HEK293 (cell line): Measurements from ENCODE around the gene FGD5.
A peak's percentile ranks its signal among the peaks of the same experiment; 100 is the strongest.

Experiments
- CTCF ChIA-PET: fragments of 350-600 bp; formaldehyde crosslinking; extraction: SDS; loops from one replicate; lab custom pipeline; 2021; ENCODE audit warnings: antibody characterized with exemption; lab: Yijun Ruan, JAX
- POLR2A ChIA-PET: fragments of 300-600 bp; formaldehyde crosslinking; extraction: SDS; loops from one replicate; lab custom pipeline; 2020; ENCODE audit warnings: antibody characterized with exemption, inconsistent platforms; lab: Yijun Ruan, JAX
- H3K27ac ChIP-seq: fragments of 200-500 bp; sonication (Bioruptor generic); 2 replicates; pipeline ENCODE4 v1.5.1; 2014; ENCODE audit warnings: low read depth, low read length, control low read depth, inconsistent platforms; ENCODE audit errors: extremely low read depth
- H3K36me3 ChIP-seq, 2 experiments: fragments of 200-500 bp in 1 of 2; sonication (Bioruptor generic) in 1 of 2; 1 replicate in 1 of 2; 2 replicates in 1 of 2; pipeline ENCODE4 v1.5.1; 2014 to 2017; ENCODE audit warnings: inconsistent platforms in 2 of 2, low read length in 2 of 2; ENCODE audit not compliant: control insufficient read depth in 2 of 2, insufficient read depth in 1 of 2
- H3K4me1 ChIP-seq: fragments of 200-500 bp; sonication (Bioruptor generic); 2 replicates; pipeline ENCODE4 v1.5.1; 2014; ENCODE audit warnings: mild to moderate bottlenecking, low read length, inconsistent platforms; ENCODE audit not compliant: control insufficient read depth, insufficient read depth
- H3K4me3 ChIP-seq: 2 replicates; pipeline ENCODE4 v1.5.1; 2011; ENCODE audit warnings: low read depth, mild to moderate bottlenecking, control low read depth, low read length, moderate library complexity
- H3K9me3 ChIP-seq: fragments of 200-500 bp; sonication (Bioruptor generic); 2 replicates; pipeline ENCODE4 v1.5.1; 2014; ENCODE audit warnings: low read depth, low read length, inconsistent platforms; ENCODE audit not compliant: control insufficient read depth, insufficient read depth
- BCL11B ChIP-seq: fragments of 450-650 bp; formaldehyde crosslinking; IDR thresholded peaks from 2 replicates; pipeline ENCODE4 v1.5.1; 2016; ENCODE audit warnings: low read depth, missing biosample characterization, missing genetic modification characterization
- GLIS1 ChIP-seq: fragments of 450-650 bp; formaldehyde crosslinking; IDR thresholded peaks from 2 replicates; pipeline ENCODE4 v1.5.1; 2016; ENCODE audit warnings: missing biosample characterization, missing genetic modification characterization
- KLF1 ChIP-seq: fragments of 450-650 bp; formaldehyde crosslinking; IDR thresholded peaks from 2 replicates; pipeline ENCODE4 v1.5.1; 2016; ENCODE audit warnings: missing biosample characterization, missing genetic modification characterization
- KLF7 ChIP-seq: fragments of 450-650 bp; formaldehyde crosslinking; IDR thresholded peaks from 2 replicates; pipeline ENCODE4 v1.5.1; 2016; ENCODE audit warnings: missing biosample characterization, missing genetic modification characterization, borderline replicate concordance
- SCRT2 ChIP-seq: fragments of 450-650 bp; formaldehyde crosslinking; IDR thresholded peaks from 2 replicates; pipeline ENCODE4 v1.5.1; 2016; ENCODE audit warnings: missing biosample characterization, missing genetic modification characterization
- SP2 ChIP-seq: fragments of 450-650 bp; formaldehyde crosslinking; IDR thresholded peaks from 2 replicates; pipeline ENCODE4 v1.5.1; 2016; ENCODE audit warnings: missing biosample characterization, missing genetic modification characterization
- ZNF114 ChIP-seq: fragments of 450-650 bp; formaldehyde crosslinking; IDR thresholded peaks from 2 replicates; pipeline ENCODE4 v1.5.0; 2017; ENCODE audit warnings: missing biosample characterization, missing genetic modification characterization
- ZNF155 ChIP-seq: fragments of 450-650 bp; formaldehyde crosslinking; IDR thresholded peaks from 2 replicates; pipeline ENCODE4 v1.5.1; 2016; ENCODE audit warnings: missing biosample characterization, missing genetic modification characterization
- ZNF16 ChIP-seq: fragments of 450-650 bp; formaldehyde crosslinking; IDR thresholded peaks from 2 replicates; pipeline ENCODE4 v1.5.1; 2016; ENCODE audit warnings: low read depth, missing biosample characterization, missing genetic modification characterization
- ZNF214 ChIP-seq: fragments of 450-650 bp; formaldehyde crosslinking; IDR thresholded peaks from 2 replicates; pipeline ENCODE4 v1.5.1; 2017; ENCODE audit warnings: missing biosample characterization, mild to moderate bottlenecking, missing genetic modification characterization, borderline replicate concordance
- ZNF292 ChIP-seq: fragments of 450-650 bp; formaldehyde crosslinking; IDR thresholded peaks from 2 replicates; pipeline ENCODE4 v1.5.1; 2016; ENCODE audit warnings: low read depth, missing biosample characterization, missing genetic modification characterization, borderline replicate concordance
- ZNF398 ChIP-seq: fragments of 450-650 bp; formaldehyde crosslinking; IDR thresholded peaks from 2 replicates; pipeline ENCODE4 v1.5.1; 2017; ENCODE audit warnings: missing biosample characterization, missing genetic modification characterization
- ZNF529 ChIP-seq: fragments of 450-650 bp; formaldehyde crosslinking; IDR thresholded peaks from 2 replicates; pipeline ENCODE4 v1.5.1; 2017; ENCODE audit warnings: missing genetic modification characterization, missing biosample characterization; ENCODE audit not compliant: insufficient replicate concordance
- ZNF610 ChIP-seq: fragments of 450-650 bp; formaldehyde crosslinking; IDR thresholded peaks from 2 replicates; pipeline ENCODE4 v1.5.1; 2016; ENCODE audit warnings: missing biosample characterization, missing genetic modification characterization, borderline replicate concordance
- ZNF670 ChIP-seq: fragments of 450-650 bp; formaldehyde crosslinking; IDR thresholded peaks from 2 replicates; pipeline ENCODE4 v1.5.1; 2016; ENCODE audit warnings: missing biosample characterization, missing genetic modification characterization, low read depth
- ZSCAN23 ChIP-seq: fragments of 450-650 bp; formaldehyde crosslinking; IDR thresholded peaks from 2 replicates; pipeline ENCODE4 v1.5.1; 2016; ENCODE audit warnings: missing biosample characterization, missing genetic modification characterization

Gene FGD5

GRCh38 chr3:14802381-14802731, 16.4 kb upstream of the FGD5 start:
- CTCF ChIA-PET: interaction anchor here (1.5 kb wide), 1 partner anchor 10 kb away, joined by 4 read pairs; no protein-coding TSS in a partner anchor
- H3K9me3 ChIP-seq: no peaks in the 10 kb centered on the region
- no peaks in the 10 kb centered on the region for H3K4me1 ChIP-seq
- H3K4me3 ChIP-seq: no peak overlapping the region
- H3K36me3 ChIP-seq: no peaks in the 10 kb centered on the region
- POLR2A ChIA-PET: no interaction called here
- TF ChIP-seq ZNF529: no peak
- H3K27ac ChIP-seq: no peak overlapping the region

GRCh38 chr3:14803101-14803980, 15.4 kb upstream of the FGD5 start:
- Histone ChIP-seq H3K4me3 (no peak overlapping the region), H3K27ac (no peak overlapping the region), H3K9me3 (no peaks in the 10 kb centered on the region), H3K4me1 (no peaks in the 10 kb centered on the region), H3K36me3 (no peaks in the 10 kb centered on the region)
- 0 out of 2 replicates have a peak, but pooled peaks have one; percentile 10 for TF ChIP-seq ZNF398 (tag by site-specific recombination)
- TF ChIP-seq BCL11B (tag by site-specific recombination): no peak
- TF ChIP-seq KLF1: peak; percentile 87
- TF ChIP-seq ZNF114: no peak
- TF ChIP-seq ZSCAN23 (tag by site-specific recombination): no peak
- 0 out of 2 replicates have a peak, but pooled peaks have one; percentile 38 for TF ChIP-seq SCRT2 (tag by site-specific recombination)
- ChIA-PET POLR2A (no interaction called here), CTCF (interaction anchor here (1.5 kb wide), 1 partner anchor 11 kb away, joined by 4 read pairs; no protein-coding TSS in a partner anchor)

GRCh38 chr3:14803981-14804834, 14.6 kb upstream of the FGD5 start:
- no peak overlapping the region for H3K27ac ChIP-seq
- no peaks in the 10 kb centered on the region for H3K4me1 ChIP-seq
- H3K4me3 ChIP-seq: no peak overlapping the region
- POLR2A ChIA-PET: no interaction called here
- CTCF ChIA-PET: interaction anchor here (1.4 kb wide), 1 partner anchor 13 kb away, joined by 3 read pairs; no protein-coding TSS in a partner anchor
- no peaks in the 10 kb centered on the region for H3K9me3 ChIP-seq
- 0 out of 2 replicates have a peak, but pooled peaks have one; percentile 4 for TF ChIP-seq SP2 (tag by site-specific recombination)
- TF ChIP-seq ZNF16: no peak
- no peak for TF ChIP-seq ZNF610 (tag by site-specific recombination)
- no peaks in the 10 kb centered on the region for H3K36me3 ChIP-seq

- no peak overlapping the region for H3K4me3 ChIP-seq
- no peak overlapping the region for H3K27ac ChIP-seq
- no peaks in the 10 kb centered on the region for H3K9me3 ChIP-seq
- ChIA-PET CTCF (interaction anchor here (1.4 kb wide), 1 partner anchor 14 kb away, joined by 3 read pairs; no protein-coding TSS in a partner anchor), POLR2A (no interaction called here)
- TF ChIP-seq ZNF214 (tag by site-specific recombination) (no peak), GLIS1 (peak; percentile 72), KLF7 (tag by site-specific recombination) (no peak), ZNF670 (tag by site-specific recombination) (no peak), ZNF155 (tag by site-specific recombination) (no peak), ZNF292 (tag by site-specific recombination) (no peak)
- no peaks in the 10 kb centered on the region for H3K4me1 ChIP-seq
- no peaks in the 10 kb centered on the region for H3K36me3 ChIP-seq
Observed at GRCh38 chr3:14804835-14805780, 13.7 kb upstream of the FGD5 start.
